DOHH2 (cell line): Measurements from ENCODE around the gene MAB21L1.

Experiments used
- H3F3A ChIP-seq: fragments of 200-600 bp; sonication (generic), shearing (Covaris generic); 2 replicates; pipeline ENCODE4 v1.6.0; 2016; ENCODE audit warnings: antibody characterized with exemption, mild to moderate bottlenecking; ENCODE audit not compliant: control insufficient read depth, insufficient read depth
- H3K27ac ChIP-seq: fragments of 200-600 bp; sonication (generic); 2 replicates; pipeline ENCODE4 v1.5.1; 2014; ENCODE audit warnings: low read depth, mild to moderate bottlenecking, low read length, moderate library complexity
- H3K27me3 ChIP-seq: fragments of 200-600 bp; sonication (generic); 2 replicates; pipeline ENCODE4 v1.6.1; 2014; ENCODE audit warnings: mild to moderate bottlenecking, low read length, mixed read lengths; ENCODE audit not compliant: control insufficient read depth
- H3K36me3 ChIP-seq: fragments of 200-600 bp; sonication (generic); 2 replicates; pipeline ENCODE4 v1.6.1; 2014; ENCODE audit warnings: mild to moderate bottlenecking, low read length, moderate library complexity, mixed read lengths; ENCODE audit not compliant: control insufficient read depth
- H3K4me1 ChIP-seq: fragments of 200-600 bp; sonication (generic); 2 replicates; pipeline ENCODE4 v1.6.1; 2014; ENCODE audit warnings: mild to moderate bottlenecking, low read length, mixed read lengths; ENCODE audit not compliant: control insufficient read depth
- H3K4me2 ChIP-seq: fragments of 200-600 bp; sonication (generic); 2 replicates; pipeline ENCODE4 v1.6.0; 2014; ENCODE audit warnings: mild to moderate bottlenecking, low read length, moderate library complexity
- H3K4me3 ChIP-seq: fragments of 200-600 bp; sonication (generic); 2 replicates; pipeline ENCODE4 v1.5.1; 2014; ENCODE audit warnings: mild to moderate bottlenecking, low read length, mixed read lengths
- H3K79me2 ChIP-seq: fragments of 200-600 bp; sonication (generic); 2 replicates; pipeline ENCODE4 v1.6.1; 2014; ENCODE audit warnings: mild to moderate bottlenecking, low read length, mixed read lengths; ENCODE audit not compliant: control insufficient read depth
- H3K9me2 ChIP-seq: fragments of 200-600 bp; sonication (generic); replicated peaks from 2 replicates; pipeline ENCODE4 v1.6.1; 2014; ENCODE audit warnings: mild to moderate bottlenecking, low read length, mixed read lengths; ENCODE audit not compliant: control insufficient read depth
- H3K9me3 ChIP-seq: fragments of 200-600 bp; sonication (generic); 2 replicates; pipeline ENCODE4 v1.6.1; 2014; ENCODE audit warnings: antibody characterized with exemption, low read length, mixed read lengths; ENCODE audit not compliant: control insufficient read depth, insufficient read depth
- H4K20me1 ChIP-seq: fragments of 200-600 bp; sonication (generic); 2 replicates; pipeline ENCODE4 v1.6.0; 2014; ENCODE audit warnings: low read depth, mild to moderate bottlenecking, antibody characterized with exemption, low read length, moderate library complexity; ENCODE audit not compliant: control insufficient read depth, insufficient read depth
- CTCF ChIP-seq: fragments of 200-600 bp; sonication (generic); IDR thresholded peaks from one replicate; pipeline ENCODE4 v1.5.1; 2014; ENCODE audit warnings: antibody characterized with exemption, mild to moderate bottlenecking, low read depth, low read length; ENCODE audit not compliant: poor library complexity, severe bottlenecking
- EZH2phosphoT487 ChIP-seq: fragments of 200-600 bp; sonication (generic); IDR thresholded peaks from 2 replicates; pipeline ENCODE4 v1.6.1; 2017; ENCODE audit warnings: borderline replicate concordance, mild to moderate bottlenecking, antibody characterized with exemption, low read length, moderate library complexity, mixed read lengths

The MAB21L1 gene

GRCh38 chr13:35480346-35480745 lies 3.9 kb upstream of the MAB21L1 start:
- H3K9me2 ChIP-seq: no peaks in the 10 kb centered on the region
- peaks cover 73% of the 10 kb centered on the region for H3K79me2 ChIP-seq
- peak overlapping the region; percentile 88 for H3K4me3 ChIP-seq
- H4K20me1 ChIP-seq: no peaks in the 10 kb centered on the region
- peaks cover 38% of the 10 kb centered on the region for H3K36me3 ChIP-seq
- H3K4me2 ChIP-seq: peak overlapping the region; percentile 90
- TF ChIP-seq CTCF (no peak), EZH2phosphoT487 (no peak)
- peak overlapping the region; percentile 96 for H3K27ac ChIP-seq
- H3K9me3 ChIP-seq: peaks cover 9% of the 10 kb centered on the region
- peaks cover 58% of the 10 kb centered on the region for H3F3A ChIP-seq
- H3K4me1 ChIP-seq: peaks cover 88% of the 10 kb centered on the region
- H3K27me3 ChIP-seq: no peaks in the 10 kb centered on the region

- H4K20me1 ChIP-seq: no peaks in the 10 kb centered on the region
- peak overlapping the region; percentile 88 for H3K4me3 ChIP-seq
- H3K79me2 ChIP-seq: peaks cover 79% of the 10 kb centered on the region
- no peak for TF ChIP-seq EZH2phosphoT487
- TF ChIP-seq CTCF: no peak
- peak overlapping the region; percentile 96 for H3K27ac ChIP-seq
- H3K9me2 ChIP-seq: no peaks in the 10 kb centered on the region
- peaks cover 88% of the 10 kb centered on the region for H3K4me1 ChIP-seq
- H3K27me3 ChIP-seq: no peaks in the 10 kb centered on the region
- H3K4me2 ChIP-seq: peak overlapping the region; percentile 90
- peaks cover 41% of the 10 kb centered on the region for H3K36me3 ChIP-seq
- peaks cover 55% of the 10 kb centered on the region for H3F3A ChIP-seq
- H3K9me3 ChIP-seq: peaks cover 12% of the 10 kb centered on the region
These were observed 3.2 kb upstream of the MAB21L1 start for GRCh38 chr13:35479706-35480105.

- H3F3A ChIP-seq: peaks cover 57% of the 10 kb centered on the region
- no peaks in the 10 kb centered on the region for H4K20me1 ChIP-seq
- H3K4me2 ChIP-seq: peak overlapping the region; percentile 90
- no peaks in the 10 kb centered on the region for H3K27me3 ChIP-seq
- H3K9me3 ChIP-seq: peaks cover 16% of the 10 kb centered on the region
- H3K4me1 ChIP-seq: peaks cover 86% of the 10 kb centered on the region
- no peaks in the 10 kb centered on the region for H3K9me2 ChIP-seq
- H3K36me3 ChIP-seq: peaks cover 47% of the 10 kb centered on the region
- peak overlapping the region; percentile 96 for H3K27ac ChIP-seq
- peaks cover 86% of the 10 kb centered on the region for H3K79me2 ChIP-seq
- TF ChIP-seq CTCF (no peak), EZH2phosphoT487 (no peak)
- peak overlapping the region; percentile 88 for H3K4me3 ChIP-seq
These were observed 2.6 kb upstream of the MAB21L1 start for GRCh38 chr13:35479038-35479492.
